ENCODE measurements around the gene EFCAB3. TPM values are rescaled to one million over a fixed set of nuclear protein-coding genes. Genes with fewer than 3 reads are reported as not detected.
A peak's percentile ranks its signal among the peaks of the same experiment; 100 is the strongest.
"Not testable (repeated sequence)": the region's sequence is repeated elsewhere in the genome, so short reads cannot be mapped to it uniquely, and the experiment has no call there.

EFCAB3 gene
- total RNA-seq, 6 donors from 2014 or later, result not detected

DNA sequence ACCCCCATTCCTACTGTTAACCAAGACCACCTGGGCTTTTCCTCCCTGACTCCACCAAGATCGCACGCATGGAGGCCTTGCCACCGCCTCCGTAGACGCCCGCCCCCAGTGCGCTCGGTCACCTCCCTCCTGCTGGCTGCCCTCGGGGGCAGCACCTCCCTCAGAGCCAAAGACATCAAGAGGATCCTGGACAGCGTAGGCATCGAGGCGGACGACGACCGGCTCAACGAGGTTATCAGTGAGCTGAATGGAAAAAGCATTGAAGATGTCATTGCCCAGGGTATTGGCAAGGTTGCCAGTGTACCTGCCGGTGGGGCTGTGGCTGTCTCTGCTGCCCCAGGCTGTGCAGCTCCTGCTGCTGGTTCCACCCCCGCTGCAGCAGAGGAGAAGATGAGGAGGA lies 1.2 kb downstream of the EFCAB3 start:
- H3K9me3 ChIP-seq, result no peaks in the 10 kb centered on the region
- H3K27ac ChIP-seq, result no peak overlapping the region
- WGBS, 2 donors, result 84 to 95% methylated on average over 18 of the region's 18 CpGs
- TF ChIP-seq, protein P1, sequence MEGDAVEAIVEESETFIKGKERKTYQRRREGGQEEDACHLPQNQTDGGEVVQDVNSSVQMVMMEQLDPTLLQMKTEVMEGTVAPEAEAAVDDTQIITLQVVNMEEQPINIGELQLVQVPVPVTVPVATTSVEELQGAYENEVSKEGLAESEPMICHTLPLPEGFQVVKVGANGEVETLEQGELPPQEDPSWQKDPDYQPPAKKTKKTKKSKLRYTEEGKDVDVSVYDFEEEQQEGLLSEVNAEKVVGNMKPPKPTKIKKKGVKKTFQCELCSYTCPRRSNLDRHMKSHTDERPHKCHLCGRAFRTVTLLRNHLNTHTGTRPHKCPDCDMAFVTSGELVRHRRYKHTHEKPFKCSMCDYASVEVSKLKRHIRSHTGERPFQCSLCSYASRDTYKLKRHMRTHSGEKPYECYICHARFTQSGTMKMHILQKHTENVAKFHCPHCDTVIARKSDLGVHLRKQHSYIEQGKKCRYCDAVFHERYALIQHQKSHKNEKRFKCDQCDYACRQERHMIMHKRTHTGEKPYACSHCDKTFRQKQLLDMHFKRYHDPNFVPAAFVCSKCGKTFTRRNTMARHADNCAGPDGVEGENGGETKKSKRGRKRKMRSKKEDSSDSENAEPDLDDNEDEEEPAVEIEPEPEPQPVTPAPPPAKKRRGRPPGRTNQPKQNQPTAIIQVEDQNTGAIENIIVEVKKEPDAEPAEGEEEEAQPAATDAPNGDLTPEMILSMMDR (IDR thresholded peaks at IDR 0.05), result no peak
- TF ChIP-seq EP300 (IDR thresholded peaks at IDR 0.05) (no peak), POLR2AphosphoS5 (IDR thresholded peaks at IDR 0.05) (no peak), POLR2A (IDR thresholded peaks at IDR 0.05) (no peak)
- no peak overlapping the region for H3K4me3 ChIP-seq
- H3K4me1 ChIP-seq, result no peaks in the 10 kb centered on the region
- H3K27me3 ChIP-seq, result no peaks in the 10 kb centered on the region
- no peak for ATAC-seq (ENCODE audit: low FRiP score in 2 of 2)
- H3K36me3 ChIP-seq, result no peaks in the 10 kb centered on the region
- DNase-seq, result peak in 1 of 2 donors; percentile 60

DNA sequence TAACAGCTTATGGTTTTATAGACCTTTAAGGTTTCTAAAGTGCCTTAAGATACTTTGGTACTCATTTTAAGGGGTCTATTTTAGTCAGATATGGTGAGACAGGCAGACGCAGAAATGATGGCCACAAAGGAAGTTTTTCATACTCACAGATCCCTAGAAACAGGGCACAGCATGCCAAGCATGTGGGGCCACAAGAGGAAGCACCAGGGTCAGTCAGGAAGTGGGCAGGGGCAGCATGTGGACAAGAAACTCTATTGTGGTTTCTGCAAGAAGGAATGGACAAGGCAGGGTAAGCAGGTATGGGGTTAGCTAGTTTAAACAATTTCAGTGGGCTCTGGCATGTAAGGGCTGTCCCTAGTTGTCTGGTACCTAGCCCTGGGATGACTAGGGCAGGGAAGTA lies 8.5 kb downstream of the EFCAB3 start:
- ATAC-seq (ENCODE audit: low FRiP score in 2 of 2) (peak in 1 of 2 donors; percentile 26), DNase-seq (no peak)
- H3K4me1 ChIP-seq, result no peaks in the 10 kb centered on the region
- no peaks in the 10 kb centered on the region for H3K36me3 ChIP-seq
- TF ChIP-seq, protein P1 (IDR thresholded peaks at IDR 0.05), result no peak
- no peak for TF ChIP-seq POLR2AphosphoS5 (IDR thresholded peaks at IDR 0.05)
- TF ChIP-seq POLR2A (IDR thresholded peaks at IDR 0.05), result no peak
- TF ChIP-seq EP300 (IDR thresholded peaks at IDR 0.05), result no peak
- H3K27ac ChIP-seq, result no peak overlapping the region
- WGBS, 2 donors, result 26 to 33% methylated on average over 1 of the region's 1 CpG
- no peaks in the 10 kb centered on the region for H3K9me3 ChIP-seq
- no peak overlapping the region for H3K4me3 ChIP-seq
- H3K27me3 ChIP-seq, result no peaks in the 10 kb centered on the region

DNA sequence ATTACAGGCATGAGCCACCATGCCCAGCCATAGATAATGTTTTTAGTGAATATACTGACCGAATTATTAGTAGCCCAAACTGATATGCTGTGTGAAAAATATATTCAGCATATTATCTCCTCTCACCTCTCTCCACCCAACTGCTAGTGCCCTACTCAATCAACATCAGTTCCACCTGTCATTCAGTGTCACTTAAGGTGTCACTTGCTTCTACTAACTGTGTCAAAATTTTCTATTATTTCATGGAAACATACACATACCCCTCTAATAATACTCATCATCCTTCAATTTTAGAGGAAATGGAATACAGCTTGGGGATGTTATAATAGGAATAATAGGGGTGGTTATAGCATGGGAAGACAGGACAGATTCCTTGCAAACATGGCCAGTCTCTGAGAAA lies 12.6 kb downstream of the EFCAB3 start:
- Histone ChIP-seq H3K27ac (no peak overlapping the region), H3K4me3 (no peak overlapping the region), H3K36me3 (no peaks in the 10 kb centered on the region), H3K9me3 (no peaks in the 10 kb centered on the region), H3K4me1 (no peaks in the 10 kb centered on the region), H3K27me3 (no peaks in the 10 kb centered on the region)
- ATAC-seq (ENCODE audit: low FRiP score in 2 of 2), result no peak
- 83% methylated on average over 1 of the region's 1 CpG for WGBS, 2 donors
- DNase-seq, result no peak
- TF ChIP-seq POLR2AphosphoS5 (IDR thresholded peaks at IDR 0.05) (no peak), EP300 (IDR thresholded peaks at IDR 0.05) (no peak), POLR2A (IDR thresholded peaks at IDR 0.05) (no peak)
- TF ChIP-seq, protein P1 (IDR thresholded peaks at IDR 0.05), result no peak

DNA sequence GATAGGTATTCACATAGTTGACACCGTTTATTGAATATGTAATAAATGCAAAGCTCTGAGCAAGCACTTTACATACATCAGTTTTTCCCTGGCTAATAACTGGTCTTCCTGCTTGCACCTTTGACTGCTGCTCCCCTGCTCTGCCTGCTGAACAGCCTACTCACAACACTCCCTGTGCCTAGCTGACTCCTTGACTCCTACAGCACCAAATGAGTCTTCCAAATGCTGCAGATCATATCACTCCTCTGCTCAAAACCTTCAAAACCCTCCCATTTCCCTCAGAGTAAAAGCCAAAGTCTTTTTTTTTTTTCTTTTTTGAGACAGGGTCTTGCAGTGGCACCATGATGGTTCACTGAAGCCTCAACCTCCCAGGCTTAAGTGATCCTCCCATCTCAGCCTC lies 18.5 kb downstream of the EFCAB3 start:
- no peaks in the 10 kb centered on the region for H3K27me3 ChIP-seq
- H3K4me3 ChIP-seq, result no peak overlapping the region
- no peak for DNase-seq
- no peaks in the 10 kb centered on the region for H3K4me1 ChIP-seq
- no peaks in the 10 kb centered on the region for H3K9me3 ChIP-seq
- no peak overlapping the region for H3K27ac ChIP-seq
- TF ChIP-seq EP300 (IDR thresholded peaks at IDR 0.05), result no peak
- TF ChIP-seq POLR2AphosphoS5 (IDR thresholded peaks at IDR 0.05), result no peak
- TF ChIP-seq POLR2A (IDR thresholded peaks at IDR 0.05), result no peak
- TF ChIP-seq, protein P1 (IDR thresholded peaks at IDR 0.05), result no peak
- 84 to 94% methylated on average over 1 of the region's 1 CpG for WGBS, 2 donors
- no peak for ATAC-seq (ENCODE audit: low FRiP score in 2 of 2)
- H3K36me3 ChIP-seq, result no peaks in the 10 kb centered on the region

DNA sequence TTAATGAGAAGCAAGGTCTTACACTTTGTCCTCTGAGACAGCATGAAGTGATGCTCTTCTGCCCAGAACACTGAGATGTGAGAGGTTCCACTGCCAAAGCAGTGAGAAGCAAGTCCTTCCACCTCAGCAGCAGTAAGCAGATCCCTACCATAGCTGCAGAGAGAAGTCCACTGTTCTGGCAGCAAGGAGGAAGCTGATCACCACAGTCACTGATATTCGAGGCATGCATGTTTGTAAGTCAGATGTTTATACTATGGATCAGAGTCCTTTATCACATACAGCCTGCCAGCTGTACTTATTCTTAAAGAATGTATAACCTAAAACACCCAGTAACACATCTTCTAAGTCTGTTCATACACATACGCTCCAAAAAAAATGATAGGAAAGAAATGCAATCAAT lies 25.1 kb downstream of the EFCAB3 start:
- ATAC-seq (ENCODE audit: low FRiP score in 2 of 2) (no peak), DNase-seq (no peak)
- H3K9me3 ChIP-seq, result no peaks in the 10 kb centered on the region
- H3K4me1 ChIP-seq, result no peaks in the 10 kb centered on the region
- no peak overlapping the region for H3K27ac ChIP-seq
- TF ChIP-seq POLR2A (IDR thresholded peaks at IDR 0.05), result no peak
- no peak for TF ChIP-seq EP300 (IDR thresholded peaks at IDR 0.05)
- TF ChIP-seq, protein P1 (IDR thresholded peaks at IDR 0.05), result no peak
- TF ChIP-seq POLR2AphosphoS5 (IDR thresholded peaks at IDR 0.05), result no peak
- H3K36me3 ChIP-seq, result no peaks in the 10 kb centered on the region
- no peak overlapping the region for H3K4me3 ChIP-seq
- 53 to 59% methylated on average over 2 of the region's 2 CpGs for WGBS, 2 donors
- no peaks in the 10 kb centered on the region for H3K27me3 ChIP-seq

DNA sequence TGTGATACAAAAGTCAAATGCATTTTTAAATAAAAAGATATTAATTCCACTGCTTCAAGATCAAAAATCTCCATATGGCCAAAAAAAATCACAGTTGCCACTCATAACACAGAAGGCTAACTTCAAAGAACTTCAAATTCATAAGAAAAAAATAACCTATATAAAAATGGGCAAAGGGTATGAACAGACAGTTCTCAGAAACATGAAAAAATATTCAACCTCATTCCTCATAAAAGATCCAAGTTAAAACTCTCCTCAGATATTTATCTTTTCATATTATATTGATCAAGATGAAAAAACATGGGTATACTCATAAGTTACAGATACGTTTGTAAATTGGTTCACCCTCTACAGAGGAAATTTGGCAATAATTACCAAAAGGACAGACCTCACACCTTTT lies 32.7 kb downstream of the EFCAB3 start:
- 82 to 85% methylated on average over 1 of the region's 1 CpG for WGBS, 2 donors

More for the DNA sequence above, 32.7 kb downstream of the EFCAB3 start:
- H3K4me3 ChIP-seq; H3K4me1 ChIP-seq; H3K9me3 ChIP-seq; DNase-seq; H3K27ac ChIP-seq; H3K36me3 ChIP-seq; H3K27me3 ChIP-seq; ATAC-seq (ENCODE audit: low FRiP score in 2 of 2): not testable (repeated sequence)

Measured in upper lobe of left lung (tissue), 6 donors.